ENCODE measurements around the gene TUBAL3.

- TF ChIP-seq CTCF (IDR thresholded peaks at IDR 0.05) (peak; percentile 77 to 91 (median 79)), POLR2A (IDR thresholded peaks at IDR 0.05) (no peak)
These were observed 37.7 kb upstream of the TUBAL3 start for GRCh38 chr10:5442065-5442989.

Measured in vagina (tissue), 2 donors.